ENCODE results near the gene CCDC200. TPM values are rescaled to one million over a fixed set of nuclear protein-coding genes. Genes with fewer than 3 reads are reported as not detected.
A peak's percentile ranks its signal among the peaks of the same experiment; 100 is the strongest.
"Not testable (repeated sequence)": the region's sequence is repeated elsewhere in the genome, so short reads cannot be mapped to it uniquely, and the experiment has no call there.

CCDC200 gene
- total RNA-seq, 1 experiment from 2014 or later, result not detected

- intact Hi-C loops (cut with micrococcal nuclease; ENCODE audit: unreplicated experiment), result no loop called here
- POLR2A ChIA-PET (ENCODE audit: low non-redundant PET), result no interaction called here
- no peaks in the 10 kb centered on the region for H3K4me1 ChIP-seq (ENCODE audit: insufficient read depth, low read length, poor library complexity, severe bottlenecking)
- no peak overlapping the region for H3K27ac ChIP-seq (ENCODE audit: low read depth, low read length, poor library complexity, severe bottlenecking)
- no TSS peak for BruUV-seq (replicated peaks)
- H3K36me3 ChIP-seq (ENCODE audit: insufficient read depth, low read length, poor library complexity, severe bottlenecking), result no peaks in the 10 kb centered on the region
- TF ChIP-seq CTCF (conservative IDR thresholded peaks at IDR 0.05; ENCODE audit: low read depth, low read length), result no peak
- no peak for TF ChIP-seq EZH2 (IDR thresholded peaks at IDR 0.05; ENCODE audit: borderline replicate concordance, low read depth, low read length, poor library complexity, severe bottlenecking)
- no peaks in the 10 kb centered on the region for H3K9me3 ChIP-seq (ENCODE audit: low read depth, low read length, poor library complexity, severe bottlenecking)
- no peak overlapping the region for H3K4me3 ChIP-seq (ENCODE audit: low read depth, low read length, poor library complexity, severe bottlenecking)
- CTCF ChIA-PET, result no interaction called here
- no peak for DNase-seq (ENCODE audit: low spot score)
- no peaks in the 10 kb centered on the region for H3K27me3 ChIP-seq (replicated peaks; ENCODE audit: insufficient read depth, low read depth, low read length, poor library complexity)
Measured at GRCh38 chr17:43210576-43210975, 17.8 kb downstream of the CCDC200 start.

GRCh38 chr17:43203013-43203412 is 25.4 kb downstream of the CCDC200 start:
- DNase-seq (ENCODE audit: low spot score); BruUV-seq (replicated peaks); H3K9me3 ChIP-seq (ENCODE audit: low read depth, low read length, poor library complexity, severe bottlenecking); POLR2A ChIA-PET (ENCODE audit: low non-redundant PET); H3K27me3 ChIP-seq (replicated peaks; ENCODE audit: insufficient read depth, low read depth, low read length, poor library complexity); intact Hi-C loops (cut with micrococcal nuclease; ENCODE audit: unreplicated experiment); H3K27ac ChIP-seq (ENCODE audit: low read depth, low read length, poor library complexity, severe bottlenecking); CTCF ChIA-PET; H3K4me1 ChIP-seq (ENCODE audit: insufficient read depth, low read length, poor library complexity, severe bottlenecking); H3K36me3 ChIP-seq (ENCODE audit: insufficient read depth, low read length, poor library complexity, severe bottlenecking); H3K4me3 ChIP-seq (ENCODE audit: low read depth, low read length, poor library complexity, severe bottlenecking): not testable (repeated sequence)

GRCh38 chr17:43200127-43200526 is 28.3 kb downstream of the CCDC200 start:
- CTCF ChIA-PET, result no interaction called here
- H3K4me1 ChIP-seq (ENCODE audit: insufficient read depth, low read length, poor library complexity, severe bottlenecking), result no peaks in the 10 kb centered on the region
- H3K9me3 ChIP-seq (ENCODE audit: low read depth, low read length, poor library complexity, severe bottlenecking), result no peaks in the 10 kb centered on the region
- peak; percentile 33 for DNase-seq (ENCODE audit: low spot score)
- no peak overlapping the region for H3K27ac ChIP-seq (ENCODE audit: low read depth, low read length, poor library complexity, severe bottlenecking)
- TF ChIP-seq CTCF (conservative IDR thresholded peaks at IDR 0.05; ENCODE audit: low read depth, low read length) (no peak), EZH2 (IDR thresholded peaks at IDR 0.05; ENCODE audit: borderline replicate concordance, low read depth, low read length, poor library complexity, severe bottlenecking) (no peak)
- no TSS peak for BruUV-seq (replicated peaks)
- H3K4me3 ChIP-seq (ENCODE audit: low read depth, low read length, poor library complexity, severe bottlenecking), result no peak overlapping the region
- peaks cover 16% of the 10 kb centered on the region for H3K36me3 ChIP-seq (ENCODE audit: insufficient read depth, low read length, poor library complexity, severe bottlenecking)
- intact Hi-C loops (cut with micrococcal nuclease; ENCODE audit: unreplicated experiment), result no loop called here
- H3K27me3 ChIP-seq (replicated peaks; ENCODE audit: insufficient read depth, low read depth, low read length, poor library complexity), result no peaks in the 10 kb centered on the region
- POLR2A ChIA-PET (ENCODE audit: low non-redundant PET), result no interaction called here

- no peak for DNase-seq (ENCODE audit: low spot score)
- Histone ChIP-seq H3K4me3 (ENCODE audit: low read depth, low read length, poor library complexity, severe bottlenecking) (no peak overlapping the region), H3K4me1 (ENCODE audit: insufficient read depth, low read length, poor library complexity, severe bottlenecking) (no peaks in the 10 kb centered on the region), H3K9me3 (ENCODE audit: low read depth, low read length, poor library complexity, severe bottlenecking) (no peaks in the 10 kb centered on the region), H3K27me3 (replicated peaks; ENCODE audit: insufficient read depth, low read depth, low read length, poor library complexity) (no peaks in the 10 kb centered on the region), H3K27ac (ENCODE audit: low read depth, low read length, poor library complexity, severe bottlenecking) (no peak overlapping the region), H3K36me3 (ENCODE audit: insufficient read depth, low read length, poor library complexity, severe bottlenecking) (peaks cover 19% of the 10 kb centered on the region)
- intact Hi-C loops (cut with micrococcal nuclease; ENCODE audit: unreplicated experiment), result no loop called here
- BruUV-seq (replicated peaks), result no TSS peak
- ChIA-PET CTCF (no interaction called here), POLR2A (ENCODE audit: low non-redundant PET) (no interaction called here)
- TF ChIP-seq CTCF (conservative IDR thresholded peaks at IDR 0.05; ENCODE audit: low read depth, low read length) (no peak), EZH2 (IDR thresholded peaks at IDR 0.05; ENCODE audit: borderline replicate concordance, low read depth, low read length, poor library complexity, severe bottlenecking) (no peak)
Measured at GRCh38 chr17:43199633-43200032, 28.8 kb downstream of the CCDC200 start.
